Neural progenitor cell (in vitro differentiated cells): Measurements from ENCODE around the gene UGGT2.

Experiments
- EZH2 ChIP-seq: fragments of 200-600 bp; sonication (generic); IDR thresholded peaks from 2 replicates; pipeline ENCODE4 v1.6.1; 2017; ENCODE audit warnings: antibody characterized with exemption, mild to moderate bottlenecking, moderate library complexity
- EZH2phosphoT487 ChIP-seq: fragments of 200-600 bp; sonication (generic); IDR thresholded peaks from 2 replicates; pipeline ENCODE4 v1.6.1; 2017; ENCODE audit warnings: antibody characterized with exemption
- TF ChIP-seq, protein P1 (sequence below): fragments of 200-600 bp; sonication (generic); IDR thresholded peaks from 2 replicates; pipeline ENCODE4 v1.5.1; 2017; ENCODE audit warnings: antibody characterized with exemption, mild to moderate bottlenecking

- TF ChIP-seq, protein P1, sequence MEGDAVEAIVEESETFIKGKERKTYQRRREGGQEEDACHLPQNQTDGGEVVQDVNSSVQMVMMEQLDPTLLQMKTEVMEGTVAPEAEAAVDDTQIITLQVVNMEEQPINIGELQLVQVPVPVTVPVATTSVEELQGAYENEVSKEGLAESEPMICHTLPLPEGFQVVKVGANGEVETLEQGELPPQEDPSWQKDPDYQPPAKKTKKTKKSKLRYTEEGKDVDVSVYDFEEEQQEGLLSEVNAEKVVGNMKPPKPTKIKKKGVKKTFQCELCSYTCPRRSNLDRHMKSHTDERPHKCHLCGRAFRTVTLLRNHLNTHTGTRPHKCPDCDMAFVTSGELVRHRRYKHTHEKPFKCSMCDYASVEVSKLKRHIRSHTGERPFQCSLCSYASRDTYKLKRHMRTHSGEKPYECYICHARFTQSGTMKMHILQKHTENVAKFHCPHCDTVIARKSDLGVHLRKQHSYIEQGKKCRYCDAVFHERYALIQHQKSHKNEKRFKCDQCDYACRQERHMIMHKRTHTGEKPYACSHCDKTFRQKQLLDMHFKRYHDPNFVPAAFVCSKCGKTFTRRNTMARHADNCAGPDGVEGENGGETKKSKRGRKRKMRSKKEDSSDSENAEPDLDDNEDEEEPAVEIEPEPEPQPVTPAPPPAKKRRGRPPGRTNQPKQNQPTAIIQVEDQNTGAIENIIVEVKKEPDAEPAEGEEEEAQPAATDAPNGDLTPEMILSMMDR, result no peak
- no peak for TF ChIP-seq EZH2
- TF ChIP-seq EZH2phosphoT487, result no peak
These were observed 84.3 kb downstream of the UGGT2 start for GRCh38 chr13:95968906-95969305.
